Lower leg skin (tissue), 4 donors: ENCODE results near the gene ASTN1. TPM values are rescaled to one million over a fixed set of nuclear protein-coding genes. Genes with fewer than 3 reads are reported as not detected.

ENCODE experiments used
- DNase-seq, 2 donors: peaks; one replicate each; pipeline ENCODE4 v3.0.0-alpha.2; 2019; ENCODE audit warnings: low spot score in 2 of 2
- H3K4me3 ChIP-seq: fragments of 200-600 bp; sonication (generic); 2 replicates; pipeline ENCODE4 v1.5.1; 2017; ENCODE audit warnings: mild to moderate bottlenecking, low read depth; ENCODE audit not compliant: poor library complexity, severe bottlenecking
- CTCF ChIP-seq, 3 donors: fragments of 450-650 bp; IDR thresholded peaks; one replicate each; pipeline ENCODE4 v1.5.1; 2016; ENCODE audit warnings: antibody characterized with exemption in 3 of 3, mild to moderate bottlenecking in 3 of 3, moderate library complexity in 2 of 3
- POLR2A ChIP-seq, 2 donors: fragments of 450-650 bp; IDR thresholded peaks; one replicate each; pipeline ENCODE4 v1.6.1; 2016 to 2017; ENCODE audit warnings: antibody characterized with exemption in 2 of 2, mild to moderate bottlenecking in 1 of 2, moderate library complexity in 1 of 2
- WGBS, 2 donors: methylation state at CpG; one replicate each; pipeline ENCODE4 v1.1.5; 2018; 5-methylcytosine and 5-hydroxymethylcytosine counted together
- intact Hi-C: fragments of 100-400 bp; cut with DNase I; formaldehyde crosslinking; loops from one replicate; pipeline ENCODE4 v1.15.0; 2023; ENCODE audit warnings: low total_unique reads
- total RNA-seq, 4 donors: library from RNA; depleted of rRNA; stranded (reverse); fragments of >200 nt; gene quantifications; one replicate each; pipeline ENCODE4 v1.1.0, GENCODE V29; 2016

Gene ASTN1
- under 1 TPM in 2 of 4 donors, not detected in 2; 0.10 to 0.26 TPM for total RNA-seq

- 0 to 1% methylated on average over 43 to 47 of the region's 49 CpGs for WGBS, 2 donors
- no peak for TF ChIP-seq POLR2A (IDR thresholded peaks at IDR 0.05)
- no peak for TF ChIP-seq CTCF (IDR thresholded peaks at IDR 0.05)
- DNase-seq = no peak
- intact Hi-C loops = no loop called here
- no peak within 1 kb of the TSS for H3K4me3 ChIP-seq
Observed at GRCh38 chr1:177164380-177165068, at the start of gene ASTN1. ASTN1 (minus strand) TSS chr1:177164712; CDS start chr1:177164676, 36 bp downstream.

GRCh38 chr1:177211231-177211630 is 46.7 kb upstream of the ASTN1 start:
- H3K4me3 ChIP-seq = no peak overlapping the region
- no peak for DNase-seq
- no peak for TF ChIP-seq POLR2A (IDR thresholded peaks at IDR 0.05)
- no peak for TF ChIP-seq CTCF (IDR thresholded peaks at IDR 0.05)
- WGBS, 2 donors = 41 to 46% methylated on average over 4 of the region's 4 CpGs
- intact Hi-C loops = no loop called here

DNA sequence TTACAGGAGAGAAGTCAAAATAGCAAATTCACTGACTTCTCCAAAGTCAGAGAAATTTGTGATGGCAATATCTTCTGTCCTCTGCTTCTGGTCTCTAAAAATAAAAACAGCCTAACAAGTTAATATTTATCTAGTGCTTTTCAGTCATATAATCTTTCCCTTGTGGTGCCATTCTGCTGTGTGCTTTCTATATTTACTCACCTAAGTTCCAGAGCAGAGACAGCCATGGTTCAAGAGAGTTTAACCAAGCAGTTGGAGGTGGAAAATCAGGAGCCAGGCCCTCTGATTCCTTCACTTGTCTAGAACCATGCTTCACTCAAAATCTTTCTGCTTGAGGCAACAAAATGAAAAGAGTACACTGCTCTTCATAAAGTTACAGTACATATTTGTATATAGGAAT is 45.6 kb upstream of the ASTN1 start:
- DNase-seq = no peak
- intact Hi-C loops = no loop called here
- TF ChIP-seq CTCF (IDR thresholded peaks at IDR 0.05) = no peak
- TF ChIP-seq POLR2A (IDR thresholded peaks at IDR 0.05) = no peak
- H3K4me3 ChIP-seq = no peak overlapping the region

DNA sequence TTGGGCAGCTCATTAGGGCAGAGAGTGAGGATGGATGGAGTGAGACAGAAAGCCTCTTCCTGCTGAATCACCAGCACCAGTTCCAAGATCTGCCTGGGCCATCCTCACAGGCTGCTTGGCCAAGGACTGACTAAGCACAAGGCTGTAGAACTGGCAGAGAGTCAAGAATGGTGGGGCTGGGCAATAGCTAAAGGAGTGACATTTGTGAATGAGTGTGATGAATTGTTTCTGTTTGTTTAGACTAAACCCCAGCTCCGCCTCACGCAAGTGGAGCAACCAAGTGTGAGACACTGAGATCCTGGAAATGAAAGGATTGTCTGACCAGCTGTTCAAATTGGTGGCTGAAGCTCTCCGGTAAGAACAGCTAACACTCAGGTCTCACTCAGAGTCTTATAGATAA is 44.8 kb upstream of the ASTN1 start:
- DNase-seq = peak; percentile 76 to 87
- TF ChIP-seq CTCF (IDR thresholded peaks at IDR 0.05) (no peak), POLR2A (IDR thresholded peaks at IDR 0.05) (no peak)
- no peak overlapping the region for H3K4me3 ChIP-seq
- WGBS, 2 donors = 32 to 53% methylated on average over 3 of the region's 3 CpGs
- intact Hi-C loops = no loop called here

GRCh38 chr1:177208920-177209319 is 44.4 kb upstream of the ASTN1 start:
- intact Hi-C loops = no loop called here
- no peak overlapping the region for H3K4me3 ChIP-seq
- DNase-seq = no peak
- TF ChIP-seq CTCF (IDR thresholded peaks at IDR 0.05) (no peak), POLR2A (IDR thresholded peaks at IDR 0.05) (no peak)
- 78 to 83% methylated on average over 4 of the region's 4 CpGs for whole genome bisulfite sequencing, 2 donors

GRCh38 chr1:177206831-177207355 is 42.4 kb upstream of the ASTN1 start:
- no peak for DNase-seq
- no peak for TF ChIP-seq POLR2A (IDR thresholded peaks at IDR 0.05)
- TF ChIP-seq CTCF (IDR thresholded peaks at IDR 0.05) = no peak
- intact Hi-C loops = no loop called here
- H3K4me3 ChIP-seq = no peak overlapping the region
